ENCODE data around the gene PRICKLE2. TPM values are rescaled to one million over a fixed set of nuclear protein-coding genes. Genes with fewer than 3 reads are reported as not detected.

Gene PRICKLE2
- total RNA-seq, 1 donor from 2014 or later = 24.7 TPM

DNA sequence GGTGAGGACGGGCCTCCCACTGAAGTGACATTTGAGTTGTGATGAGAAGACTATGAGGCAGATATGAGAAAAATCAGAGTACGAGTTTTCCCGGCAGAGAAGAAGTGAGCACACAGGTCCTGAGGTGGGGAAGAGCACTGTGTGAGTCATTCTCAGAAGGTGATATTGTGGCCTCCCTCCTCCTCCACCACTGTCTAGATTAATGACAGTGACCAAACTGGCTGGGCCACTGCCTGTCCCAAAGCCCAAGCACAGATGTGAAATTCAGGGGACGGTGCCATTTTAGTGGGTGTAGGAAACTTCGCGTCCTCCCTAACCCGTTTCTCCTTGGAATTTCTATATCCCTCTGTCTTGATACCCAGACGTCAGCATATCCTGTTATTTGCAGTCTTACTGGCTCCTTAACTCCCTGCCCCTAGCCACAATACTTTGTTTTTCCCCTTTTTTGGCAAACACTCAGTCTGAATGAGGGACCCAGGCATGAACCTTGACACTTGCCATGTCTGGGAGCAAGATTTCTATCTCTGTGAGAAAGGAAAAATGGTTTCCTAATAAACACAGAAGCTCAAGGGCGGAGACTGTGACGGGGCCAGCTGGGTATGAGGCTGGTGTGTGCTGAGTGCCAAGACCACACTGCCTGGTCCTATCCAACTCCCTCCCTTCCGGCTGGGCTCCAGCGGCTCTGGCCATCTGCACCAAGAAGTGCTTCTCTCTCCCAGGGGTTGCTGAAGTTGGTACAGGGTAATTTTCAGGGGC lies 15.2 kb downstream of the PRICKLE2 start:
- Mint-ChIP-seq H3K4me3 (ENCODE audit: unreplicated experiment) (no peak overlapping the region), H3K36me3 (ENCODE audit: unreplicated experiment) (peaks cover 2% of the 10 kb centered on the region), H3K9me3 (ENCODE audit: unreplicated experiment) (no peaks in the 10 kb centered on the region), H3K4me1 (ENCODE audit: unreplicated experiment) (peaks cover 22% of the 10 kb centered on the region), H3K27ac (ENCODE audit: unreplicated experiment) (no peak overlapping the region), H3K27me3 (ENCODE audit: unreplicated experiment) (no peaks in the 10 kb centered on the region)
- no peak for DNase-seq (ENCODE audit: extremely low spot score, unreplicated experiment)
- TF ChIP-seq, protein P1, sequence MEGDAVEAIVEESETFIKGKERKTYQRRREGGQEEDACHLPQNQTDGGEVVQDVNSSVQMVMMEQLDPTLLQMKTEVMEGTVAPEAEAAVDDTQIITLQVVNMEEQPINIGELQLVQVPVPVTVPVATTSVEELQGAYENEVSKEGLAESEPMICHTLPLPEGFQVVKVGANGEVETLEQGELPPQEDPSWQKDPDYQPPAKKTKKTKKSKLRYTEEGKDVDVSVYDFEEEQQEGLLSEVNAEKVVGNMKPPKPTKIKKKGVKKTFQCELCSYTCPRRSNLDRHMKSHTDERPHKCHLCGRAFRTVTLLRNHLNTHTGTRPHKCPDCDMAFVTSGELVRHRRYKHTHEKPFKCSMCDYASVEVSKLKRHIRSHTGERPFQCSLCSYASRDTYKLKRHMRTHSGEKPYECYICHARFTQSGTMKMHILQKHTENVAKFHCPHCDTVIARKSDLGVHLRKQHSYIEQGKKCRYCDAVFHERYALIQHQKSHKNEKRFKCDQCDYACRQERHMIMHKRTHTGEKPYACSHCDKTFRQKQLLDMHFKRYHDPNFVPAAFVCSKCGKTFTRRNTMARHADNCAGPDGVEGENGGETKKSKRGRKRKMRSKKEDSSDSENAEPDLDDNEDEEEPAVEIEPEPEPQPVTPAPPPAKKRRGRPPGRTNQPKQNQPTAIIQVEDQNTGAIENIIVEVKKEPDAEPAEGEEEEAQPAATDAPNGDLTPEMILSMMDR (IDR thresholded peaks at IDR 0.05) = no peak

DNA sequence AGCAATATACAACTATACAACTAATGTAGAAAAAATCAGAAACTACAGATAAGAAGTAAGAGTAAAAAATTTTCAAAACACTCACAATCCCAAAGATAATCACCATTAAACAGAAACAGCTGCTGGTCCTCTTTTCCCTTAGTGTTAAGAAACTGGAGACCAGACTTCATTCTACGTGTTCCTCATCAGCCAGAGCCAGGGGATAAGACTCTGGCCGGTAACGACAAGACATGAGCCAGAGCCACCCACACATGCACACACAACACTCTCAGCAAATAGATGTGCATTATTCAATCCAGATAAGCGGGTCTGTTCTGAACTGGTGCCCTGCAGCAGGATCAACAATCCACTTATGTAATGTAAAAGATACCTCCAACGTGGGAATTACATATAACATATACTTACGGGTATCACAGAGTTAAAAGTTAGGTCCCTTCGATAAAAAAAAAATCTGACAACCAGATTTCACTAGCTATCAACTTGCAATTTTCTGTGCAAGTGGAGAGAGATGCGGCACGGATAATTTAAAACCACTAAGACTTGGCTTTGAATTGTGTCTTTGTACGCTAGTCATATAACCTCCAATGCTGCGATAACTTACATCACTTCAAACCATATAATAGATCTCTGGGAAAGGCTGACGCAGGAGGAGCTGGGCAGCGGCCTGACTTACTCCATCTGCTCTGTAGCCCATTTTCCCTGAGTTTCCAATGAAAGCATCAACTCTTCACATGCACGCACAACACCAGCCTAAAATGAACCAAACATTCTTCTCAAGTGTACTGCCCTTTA lies 17.8 kb downstream of the PRICKLE2 start:
- Mint-ChIP-seq H3K27ac (ENCODE audit: unreplicated experiment) (no peak overlapping the region), H3K9me3 (ENCODE audit: unreplicated experiment) (no peaks in the 10 kb centered on the region), H3K4me1 (ENCODE audit: unreplicated experiment) (peaks cover 14% of the 10 kb centered on the region), H3K36me3 (ENCODE audit: unreplicated experiment) (peaks cover 2% of the 10 kb centered on the region), H3K4me3 (ENCODE audit: unreplicated experiment) (no peak overlapping the region), H3K27me3 (ENCODE audit: unreplicated experiment) (no peaks in the 10 kb centered on the region)
- TF ChIP-seq, protein P1 (IDR thresholded peaks at IDR 0.05) = no peak
- no peak for DNase-seq (ENCODE audit: extremely low spot score, unreplicated experiment)

- TF ChIP-seq, protein P1 (IDR thresholded peaks at IDR 0.05) = no peak
- Mint-ChIP-seq H3K4me3 (ENCODE audit: unreplicated experiment) (no peak overlapping the region), H3K4me1 (ENCODE audit: unreplicated experiment) (peaks cover 26% of the 10 kb centered on the region), H3K27ac (ENCODE audit: unreplicated experiment) (no peak overlapping the region), H3K9me3 (ENCODE audit: unreplicated experiment) (no peaks in the 10 kb centered on the region), H3K27me3 (ENCODE audit: unreplicated experiment) (no peaks in the 10 kb centered on the region), H3K36me3 (ENCODE audit: unreplicated experiment) (no peaks in the 10 kb centered on the region)
- no peak for DNase-seq (ENCODE audit: extremely low spot score, unreplicated experiment)
Observed at GRCh38 chr3:64203969-64204908, 21.0 kb downstream of the PRICKLE2 start.

DNA sequence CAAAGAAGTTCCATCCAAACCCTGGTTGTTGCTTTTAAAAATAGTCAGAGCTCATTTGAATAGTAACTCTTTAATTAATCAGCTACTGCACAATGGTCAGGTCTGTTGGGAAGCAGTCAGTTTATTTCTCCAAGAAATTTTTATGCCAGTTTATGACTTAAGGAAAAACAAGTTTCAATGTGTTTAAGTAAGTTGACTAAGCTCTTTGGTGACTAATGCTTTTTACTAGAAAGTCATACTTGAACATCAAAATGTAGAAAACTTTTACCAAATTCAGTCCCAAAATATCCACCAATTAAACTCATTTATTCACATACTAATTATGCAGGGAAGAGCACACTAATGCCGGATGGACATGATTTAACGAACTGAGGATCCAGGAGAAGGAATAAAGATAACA lies 22.1 kb downstream of the PRICKLE2 start:
- no peak for DNase-seq (ENCODE audit: extremely low spot score, unreplicated experiment)
- TF ChIP-seq, protein P1 (IDR thresholded peaks at IDR 0.05) = no peak
- Mint-ChIP-seq H3K27me3 (ENCODE audit: unreplicated experiment) (no peaks in the 10 kb centered on the region), H3K27ac (ENCODE audit: unreplicated experiment) (no peak overlapping the region), H3K9me3 (ENCODE audit: unreplicated experiment) (no peaks in the 10 kb centered on the region), H3K4me1 (ENCODE audit: unreplicated experiment) (peaks cover 27% of the 10 kb centered on the region), H3K4me3 (ENCODE audit: unreplicated experiment) (no peak overlapping the region), H3K36me3 (ENCODE audit: unreplicated experiment) (peaks cover 5% of the 10 kb centered on the region)
